ENCODE results near the gene CD28. TPM values are rescaled to one million over a fixed set of nuclear protein-coding genes. Genes with fewer than 3 reads are reported as not detected.

The CD28 gene
- total RNA-seq, 1 experiment from 2014 or later, result not detected

- H3K4me1 Mint-ChIP-seq (ENCODE audit: insufficient read depth, unreplicated experiment), result peaks cover 33% of the 10 kb centered on the region
- no peak overlapping the region for H3K27ac Mint-ChIP-seq (ENCODE audit: low read depth, unreplicated experiment)
- H3K36me3 Mint-ChIP-seq (ENCODE audit: insufficient read depth, unreplicated experiment), result peaks cover 4% of the 10 kb centered on the region
- no peak overlapping the region for H3K4me3 Mint-ChIP-seq (ENCODE audit: unreplicated experiment)
- intact Hi-C loops (cut with micrococcal nuclease), result loop anchor here (2.0 to 5.0 kb wide), 2 partner anchors 53 to 93 kb away; no protein-coding TSS in a partner anchor
- ChIA-PET POLR2A (interaction anchor here (0.6 to 1.2 kb wide), 2 partner anchors 12 to 120 kb away, joined by 3 read pairs; no protein-coding TSS in a partner anchor), CTCF (interaction anchor here (0.7 to 1.0 kb wide), 2 partner anchors 15 to 22 kb away, joined by 3 read pairs; no protein-coding TSS in a partner anchor)
- no TSS peak for BruUV-seq (replicated peaks)
- DNase-seq (ENCODE audit: unreplicated experiment), result no peak
- TF ChIP-seq, protein P1, sequence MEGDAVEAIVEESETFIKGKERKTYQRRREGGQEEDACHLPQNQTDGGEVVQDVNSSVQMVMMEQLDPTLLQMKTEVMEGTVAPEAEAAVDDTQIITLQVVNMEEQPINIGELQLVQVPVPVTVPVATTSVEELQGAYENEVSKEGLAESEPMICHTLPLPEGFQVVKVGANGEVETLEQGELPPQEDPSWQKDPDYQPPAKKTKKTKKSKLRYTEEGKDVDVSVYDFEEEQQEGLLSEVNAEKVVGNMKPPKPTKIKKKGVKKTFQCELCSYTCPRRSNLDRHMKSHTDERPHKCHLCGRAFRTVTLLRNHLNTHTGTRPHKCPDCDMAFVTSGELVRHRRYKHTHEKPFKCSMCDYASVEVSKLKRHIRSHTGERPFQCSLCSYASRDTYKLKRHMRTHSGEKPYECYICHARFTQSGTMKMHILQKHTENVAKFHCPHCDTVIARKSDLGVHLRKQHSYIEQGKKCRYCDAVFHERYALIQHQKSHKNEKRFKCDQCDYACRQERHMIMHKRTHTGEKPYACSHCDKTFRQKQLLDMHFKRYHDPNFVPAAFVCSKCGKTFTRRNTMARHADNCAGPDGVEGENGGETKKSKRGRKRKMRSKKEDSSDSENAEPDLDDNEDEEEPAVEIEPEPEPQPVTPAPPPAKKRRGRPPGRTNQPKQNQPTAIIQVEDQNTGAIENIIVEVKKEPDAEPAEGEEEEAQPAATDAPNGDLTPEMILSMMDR (IDR thresholded peaks at IDR 0.05; ENCODE audit: unreplicated experiment), result no peak
- no peaks in the 10 kb centered on the region for H3K27me3 Mint-ChIP-seq (ENCODE audit: insufficient read depth, unreplicated experiment)
- no peaks in the 10 kb centered on the region for H3K9me3 Mint-ChIP-seq (ENCODE audit: unreplicated experiment)
These were observed 16.9 kb upstream of the CD28 start for GRCh38 chr2:203689426-203690116.

DNA sequence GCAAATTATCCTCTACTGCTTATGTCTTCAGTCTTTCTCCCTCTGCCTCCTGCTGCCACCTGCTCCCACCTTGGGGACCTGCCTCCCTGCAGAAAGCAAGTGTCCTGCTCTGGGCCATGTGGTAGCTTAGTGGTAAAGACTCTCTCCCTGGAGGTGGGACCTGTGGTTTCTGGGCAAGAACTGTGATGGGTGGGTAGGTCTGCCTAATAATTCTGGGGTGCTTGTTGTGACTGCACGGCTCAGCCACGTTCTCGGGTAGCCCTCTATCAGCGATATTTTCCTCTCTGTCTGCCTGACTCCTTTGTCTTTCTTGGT, 16.4 kb upstream of the CD28 start:
- POLR2A ChIA-PET, result interaction anchor here (1.2 kb wide), 1 partner anchor 12 kb away, joined by 3 read pairs; no protein-coding TSS in a partner anchor
- intact Hi-C loops (cut with micrococcal nuclease), result no loop called here
- Mint-ChIP-seq H3K36me3 (ENCODE audit: insufficient read depth, unreplicated experiment) (peaks cover 4% of the 10 kb centered on the region), H3K27me3 (ENCODE audit: insufficient read depth, unreplicated experiment) (no peaks in the 10 kb centered on the region), H3K27ac (ENCODE audit: low read depth, unreplicated experiment) (no peak overlapping the region), H3K4me3 (ENCODE audit: unreplicated experiment) (no peak overlapping the region), H3K4me1 (ENCODE audit: insufficient read depth, unreplicated experiment) (peaks cover 29% of the 10 kb centered on the region), H3K9me3 (ENCODE audit: unreplicated experiment) (no peaks in the 10 kb centered on the region)
- DNase-seq (ENCODE audit: unreplicated experiment), result no peak
- BruUV-seq (replicated peaks), result no TSS peak
- CTCF ChIA-PET, result interaction anchor here (0.7 to 1.0 kb wide), 2 partner anchors 14 to 21 kb away, joined by 3 read pairs; no protein-coding TSS in a partner anchor
- TF ChIP-seq, protein P1 (IDR thresholded peaks at IDR 0.05; ENCODE audit: unreplicated experiment), result no peak

DNA sequence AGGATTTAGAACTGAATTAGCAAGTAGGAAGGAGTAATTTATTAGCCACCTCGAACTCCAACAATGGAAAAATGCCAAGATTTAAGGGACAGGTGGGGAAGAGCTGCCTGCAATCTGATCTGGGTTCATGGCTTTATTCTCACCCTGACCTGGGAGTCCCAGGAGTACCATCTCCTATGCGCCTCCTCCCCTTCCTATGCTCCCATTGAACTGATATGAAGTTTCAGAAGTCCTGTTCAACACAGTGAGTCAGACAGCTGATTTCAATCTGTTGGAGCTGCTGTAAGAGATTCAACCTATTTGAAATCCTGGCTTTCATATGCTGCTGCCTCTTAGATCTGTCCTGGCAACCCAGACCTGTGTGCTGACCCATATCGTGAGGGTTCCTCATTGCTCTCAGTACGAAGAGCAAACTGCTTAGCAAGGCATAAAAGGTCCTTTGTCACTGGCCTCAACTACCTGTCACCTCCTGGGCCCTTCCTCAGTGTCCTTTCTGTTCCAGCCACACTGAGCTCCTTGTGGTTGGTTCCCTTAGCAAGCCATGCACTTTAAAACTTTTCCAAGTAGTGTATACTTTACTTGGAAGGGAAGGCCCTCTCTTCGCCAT, 15.9 kb upstream of the CD28 start:
- Mint-ChIP-seq H3K36me3 (ENCODE audit: insufficient read depth, unreplicated experiment) (peaks cover 4% of the 10 kb centered on the region), H3K4me1 (ENCODE audit: insufficient read depth, unreplicated experiment) (peaks cover 24% of the 10 kb centered on the region)

DNA sequence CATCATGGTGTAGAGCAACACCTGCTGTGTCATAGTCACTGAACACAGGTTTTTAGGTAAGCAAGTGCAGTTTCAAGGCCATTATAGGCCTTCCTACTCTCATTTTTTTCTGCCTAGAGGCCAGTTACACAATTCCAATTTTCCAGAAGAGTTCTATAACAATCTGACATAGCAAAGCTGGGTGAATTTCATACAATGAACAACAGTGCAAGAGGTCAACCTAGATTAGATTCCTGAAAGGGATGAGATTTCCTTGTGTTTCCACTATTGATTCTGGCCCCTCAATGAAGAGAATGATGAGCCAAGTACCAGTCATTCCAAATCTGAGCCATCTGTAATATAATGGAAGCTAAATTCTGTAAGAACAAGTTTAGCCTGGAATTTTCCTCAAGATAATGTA, 15.3 kb upstream of the CD28 start:
- TF ChIP-seq, protein P1 (IDR thresholded peaks at IDR 0.05; ENCODE audit: unreplicated experiment), result no peak
- intact Hi-C loops (cut with micrococcal nuclease), result no loop called here
- peaks cover 21% of the 10 kb centered on the region for H3K4me1 Mint-ChIP-seq (ENCODE audit: insufficient read depth, unreplicated experiment)
- H3K36me3 Mint-ChIP-seq (ENCODE audit: insufficient read depth, unreplicated experiment), result peaks cover 4% of the 10 kb centered on the region
- H3K4me3 Mint-ChIP-seq (ENCODE audit: unreplicated experiment), result no peak overlapping the region
- no peak for DNase-seq (ENCODE audit: unreplicated experiment)
- ChIA-PET POLR2A (interaction anchor here (1.2 kb wide), 1 partner anchor 11 kb away, joined by 3 read pairs; no protein-coding TSS in a partner anchor), CTCF (interaction anchor here (0.8 kb wide), 1 partner anchor 466 kb away, joined by 3 read pairs; no protein-coding TSS in a partner anchor)
- H3K27ac Mint-ChIP-seq (ENCODE audit: low read depth, unreplicated experiment), result no peak overlapping the region
- no peaks in the 10 kb centered on the region for H3K27me3 Mint-ChIP-seq (ENCODE audit: insufficient read depth, unreplicated experiment)
- no peaks in the 10 kb centered on the region for H3K9me3 Mint-ChIP-seq (ENCODE audit: unreplicated experiment)
- BruUV-seq (replicated peaks), result no TSS peak

More for the DNA sequence above, 15.9 kb upstream of the CD28 start:
- no peak for DNase-seq (ENCODE audit: unreplicated experiment)
- intact Hi-C loops (cut with micrococcal nuclease), result no loop called here
- H3K4me3 Mint-ChIP-seq (ENCODE audit: unreplicated experiment), result no peak overlapping the region
- CTCF ChIA-PET, result interaction anchor here (0.8 to 1.0 kb wide), 2 partner anchors 14 to 466 kb away, joined by 3 read pairs; no protein-coding TSS in a partner anchor
- TF ChIP-seq, protein P1 (IDR thresholded peaks at IDR 0.05; ENCODE audit: unreplicated experiment), result no peak
- no peaks in the 10 kb centered on the region for H3K27me3 Mint-ChIP-seq (ENCODE audit: insufficient read depth, unreplicated experiment)
- POLR2A ChIA-PET, result interaction anchor here (1.2 kb wide), 1 partner anchor 11 kb away, joined by 3 read pairs; no protein-coding TSS in a partner anchor
- H3K9me3 Mint-ChIP-seq (ENCODE audit: unreplicated experiment), result no peaks in the 10 kb centered on the region
- no TSS peak for BruUV-seq (replicated peaks)
- H3K27ac Mint-ChIP-seq (ENCODE audit: low read depth, unreplicated experiment), result no peak overlapping the region
